Dedifferentiated amniotic fluid mesenchymal stem cell (primary cell): ENCODE results near the gene PPP2R2C.

Experiments
- DNase-seq: peaks from one replicate; pipeline ENCODE4 v3.0.0-alpha.2; 2016; ENCODE audit errors: extremely low spot score

The PPP2R2C gene

GRCh38 chr4:6472387-6473263, at the start of gene PPP2R2C:
Gene PPP2R2C, minus strand, starts transcription at chr4:6472614. Its CDS starts 385 bp downstream, at chr4:6472229.
- no peak for DNase-seq

GRCh38 chr4:6520978-6521377, 48.6 kb upstream of the PPP2R2C start:
- no peak for DNase-seq

GRCh38 chr4:6520051-6520636, 47.7 kb upstream of the PPP2R2C start:
- no peak for DNase-seq

- DNase-seq = no peak
Observed at GRCh38 chr4:6517171-6517570, 44.8 kb upstream of the PPP2R2C start.

GRCh38 chr4:6516762-6517161, 44.3 kb upstream of the PPP2R2C start:
- no peak for DNase-seq

GRCh38 chr4:6516281-6516680, 43.9 kb upstream of the PPP2R2C start:
- no peak for DNase-seq

GRCh38 chr4:6513678-6514077, 41.3 kb upstream of the PPP2R2C start:
- no peak for DNase-seq

- DNase-seq = no peak
Observed at GRCh38 chr4:6509587-6509986, 37.2 kb upstream of the PPP2R2C start.

- no peak for DNase-seq
Observed at GRCh38 chr4:6507345-6507744, 34.9 kb upstream of the PPP2R2C start.

GRCh38 chr4:6506616-6507140, 34.3 kb upstream of the PPP2R2C start:
- no peak for DNase-seq

- DNase-seq = no peak
Observed at GRCh38 chr4:6504900-6505496, 32.6 kb upstream of the PPP2R2C start.

GRCh38 chr4:6502747-6503465, 30.5 kb upstream of the PPP2R2C start:
- no peak for DNase-seq

GRCh38 chr4:6502147-6502546, 29.7 kb upstream of the PPP2R2C start:
- DNase-seq = no peak

GRCh38 chr4:6501171-6501570, 28.8 kb upstream of the PPP2R2C start:
- no peak for DNase-seq

- no peak for DNase-seq
Observed at GRCh38 chr4:6500481-6501140, 28.2 kb upstream of the PPP2R2C start.

GRCh38 chr4:6499238-6499600, 26.8 kb upstream of the PPP2R2C start:
- DNase-seq = no peak

GRCh38 chr4:6498511-6499237, 26.3 kb upstream of the PPP2R2C start:
- no peak for DNase-seq

- no peak for DNase-seq
Observed at GRCh38 chr4:6497796-6498195, 25.4 kb upstream of the PPP2R2C start.

- DNase-seq = no peak
Observed at GRCh38 chr4:6495736-6496135, 23.3 kb upstream of the PPP2R2C start.

- no peak for DNase-seq
Observed at GRCh38 chr4:6495296-6495590, 22.8 kb upstream of the PPP2R2C start.
